ENCODE measurements around the gene ZCCHC17.

DNA sequence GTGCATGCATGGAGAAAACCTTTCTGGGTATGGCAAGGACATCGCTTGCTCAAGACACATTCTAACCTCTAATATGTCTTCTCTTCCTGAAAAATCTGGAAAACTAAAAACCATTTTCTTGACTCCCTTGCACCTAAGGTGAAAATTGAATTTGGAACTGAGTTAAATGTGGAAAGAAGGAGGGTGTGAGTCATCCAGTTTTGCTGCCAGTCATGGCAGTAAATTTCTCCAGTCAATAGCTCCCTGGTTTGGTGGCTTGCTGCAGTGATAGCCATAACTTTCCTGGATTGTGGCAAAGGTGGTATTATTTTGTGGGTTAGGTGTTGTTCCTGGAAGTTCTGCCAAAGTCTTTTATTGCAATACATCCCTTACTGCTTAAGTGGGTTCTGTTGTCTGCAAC lies 2.5 kb downstream of the ZCCHC17 start:
- TF ChIP-seq, protein P1, sequence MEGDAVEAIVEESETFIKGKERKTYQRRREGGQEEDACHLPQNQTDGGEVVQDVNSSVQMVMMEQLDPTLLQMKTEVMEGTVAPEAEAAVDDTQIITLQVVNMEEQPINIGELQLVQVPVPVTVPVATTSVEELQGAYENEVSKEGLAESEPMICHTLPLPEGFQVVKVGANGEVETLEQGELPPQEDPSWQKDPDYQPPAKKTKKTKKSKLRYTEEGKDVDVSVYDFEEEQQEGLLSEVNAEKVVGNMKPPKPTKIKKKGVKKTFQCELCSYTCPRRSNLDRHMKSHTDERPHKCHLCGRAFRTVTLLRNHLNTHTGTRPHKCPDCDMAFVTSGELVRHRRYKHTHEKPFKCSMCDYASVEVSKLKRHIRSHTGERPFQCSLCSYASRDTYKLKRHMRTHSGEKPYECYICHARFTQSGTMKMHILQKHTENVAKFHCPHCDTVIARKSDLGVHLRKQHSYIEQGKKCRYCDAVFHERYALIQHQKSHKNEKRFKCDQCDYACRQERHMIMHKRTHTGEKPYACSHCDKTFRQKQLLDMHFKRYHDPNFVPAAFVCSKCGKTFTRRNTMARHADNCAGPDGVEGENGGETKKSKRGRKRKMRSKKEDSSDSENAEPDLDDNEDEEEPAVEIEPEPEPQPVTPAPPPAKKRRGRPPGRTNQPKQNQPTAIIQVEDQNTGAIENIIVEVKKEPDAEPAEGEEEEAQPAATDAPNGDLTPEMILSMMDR (IDR thresholded peaks at IDR 0.05) = no peak
- TF ChIP-seq POLR2A (IDR thresholded peaks at IDR 0.05) (no peak), EP300 (IDR thresholded peaks at IDR 0.05) (no peak), POLR2AphosphoS5 (IDR thresholded peaks at IDR 0.05) (no peak)
